IPS-NIHi7 (cell line): Measurements from ENCODE around the gene ETV5.

Source experiments
- DNase-seq: peaks from one replicate; pipeline ENCODE4 v3.0.0; 2012; ENCODE audit warnings: mixed read lengths; ENCODE audit errors: extremely low spot score

Gene ETV5

GRCh38 chr3:186095561-186096081 is 13.3 kb downstream of the ETV5 start:
- no peak for DNase-seq

- no peak for DNase-seq
Measured at GRCh38 chr3:186094696-186095425, 14.0 kb downstream of the ETV5 start.

DNA sequence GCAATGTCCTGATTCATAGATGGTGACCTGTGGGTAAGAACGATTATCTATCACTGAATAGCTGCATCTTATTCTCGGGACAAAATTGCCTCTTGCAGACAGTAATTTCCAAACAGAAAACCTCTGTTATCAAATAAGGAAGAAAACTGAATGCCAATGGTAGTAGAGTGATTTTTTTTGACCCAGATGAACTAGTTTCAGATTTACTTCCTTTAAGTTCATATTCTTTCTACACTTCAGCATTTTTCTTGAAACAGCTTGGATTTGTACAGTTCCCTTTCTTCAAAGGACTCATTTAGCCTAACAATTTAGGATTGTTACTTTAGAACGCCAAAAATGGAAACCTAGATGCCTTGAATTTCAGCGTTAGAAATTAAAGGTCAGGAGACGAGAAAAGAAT is 14.6 kb downstream of the ETV5 start:
- DNase-seq = no peak

DNA sequence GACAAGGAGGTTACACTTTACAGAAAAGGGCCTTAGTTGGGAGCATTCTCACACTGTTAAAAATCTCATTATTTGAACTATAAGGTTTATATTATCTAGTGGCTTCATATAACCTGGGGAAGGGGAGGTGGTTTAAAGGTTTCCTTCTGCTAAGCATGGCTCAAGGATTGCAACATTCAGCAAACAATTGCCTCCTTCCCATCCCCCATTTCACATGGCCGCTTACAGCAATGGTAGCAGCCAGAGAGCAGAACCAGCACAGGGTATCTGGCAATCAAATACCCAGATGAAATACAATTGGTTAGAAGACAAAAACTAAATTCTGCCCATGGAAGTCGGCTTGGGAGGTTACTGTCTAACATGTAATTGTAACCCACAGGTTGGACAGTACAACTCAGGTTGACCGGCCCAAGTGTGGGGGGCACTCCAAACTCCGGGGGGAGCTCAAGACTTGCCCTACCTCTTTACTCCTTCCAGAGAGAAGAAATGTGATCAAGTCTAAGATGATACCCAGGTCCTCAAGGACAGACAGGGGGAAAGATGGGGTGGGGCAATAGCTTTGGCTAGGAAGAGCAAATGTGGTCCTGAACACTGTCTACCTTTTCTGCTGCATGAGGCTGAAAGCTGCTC is 15.5 kb downstream of the ETV5 start:
- peak; percentile 19 for DNase-seq

- no peak for DNase-seq
Measured at GRCh38 chr3:186092360-186093070, 16.4 kb downstream of the ETV5 start.

- DNase-seq = no peak
Measured at GRCh38 chr3:186090901-186091300, 18.0 kb downstream of the ETV5 start.

- DNase-seq = no peak
Measured at GRCh38 chr3:186088335-186088734, 20.6 kb downstream of the ETV5 start.

GRCh38 chr3:186084264-186084663 is 24.6 kb downstream of the ETV5 start:
- no peak for DNase-seq

GRCh38 chr3:186083746-186084145 is 25.1 kb downstream of the ETV5 start:
- peak; percentile 26 for DNase-seq

DNA sequence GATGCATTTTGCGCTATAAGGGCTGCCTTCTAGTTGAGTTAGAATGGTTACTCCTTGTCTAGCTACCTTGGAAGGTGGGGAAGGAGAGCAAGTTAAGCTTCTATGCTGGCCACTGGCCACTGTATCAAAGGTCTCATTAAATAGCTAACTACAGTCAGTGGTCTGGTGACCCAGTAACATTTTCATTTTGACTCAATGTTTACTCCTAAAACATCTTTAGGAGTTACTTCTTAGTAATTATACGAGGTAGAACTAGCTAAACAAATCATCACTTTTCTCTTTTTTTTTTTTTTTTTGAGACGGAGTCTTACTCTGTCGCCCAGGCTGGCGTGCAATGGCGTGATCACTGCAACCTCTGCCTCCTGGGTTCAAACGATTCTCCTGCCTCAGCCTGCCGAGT is 26.7 kb downstream of the ETV5 start:
- DNase-seq = no peak

DNA sequence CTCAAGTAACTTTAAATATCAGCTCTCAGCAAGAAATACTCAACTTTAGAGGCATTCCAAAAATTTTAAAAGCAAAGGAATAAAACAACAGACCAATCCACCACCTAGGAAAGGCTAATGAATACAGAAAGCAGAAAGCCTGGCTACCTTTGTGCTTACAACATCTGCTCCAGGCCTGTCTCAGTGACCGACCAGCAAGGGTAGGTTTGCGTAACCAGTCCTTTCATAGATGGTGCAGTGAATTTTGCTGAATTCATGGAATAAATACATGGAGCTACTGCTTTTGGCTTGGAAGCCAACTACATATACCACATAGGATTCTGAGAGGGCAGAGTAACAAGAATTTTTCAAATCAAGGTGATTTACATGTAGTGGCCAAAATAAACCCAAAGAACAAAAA is 27.2 kb downstream of the ETV5 start:
- no peak for DNase-seq

- no peak for DNase-seq
Measured at GRCh38 chr3:186080849-186081438, 27.9 kb downstream of the ETV5 start.

- DNase-seq = peak; percentile 37
Measured at GRCh38 chr3:186079925-186080324, 29.0 kb downstream of the ETV5 start.

DNA sequence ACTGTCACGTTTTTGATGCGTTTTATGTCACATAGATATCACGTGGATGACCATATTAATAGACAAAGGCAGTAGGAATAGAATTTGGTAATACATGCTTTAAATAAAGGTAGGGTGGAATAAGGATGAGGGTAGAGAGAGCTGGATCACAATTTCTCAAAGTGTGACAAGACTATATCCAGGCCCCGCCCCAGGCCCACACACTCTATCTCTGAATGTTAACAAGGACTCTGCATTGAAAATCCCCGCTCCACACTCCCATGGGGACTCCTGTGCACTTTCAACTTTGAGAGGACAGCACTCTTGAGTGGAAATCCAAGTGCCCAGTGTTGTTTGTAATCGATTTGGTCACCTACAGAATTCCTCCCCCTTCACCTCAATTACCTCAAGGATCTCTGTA is 31.4 kb downstream of the ETV5 start:
- DNase-seq = no peak

DNA sequence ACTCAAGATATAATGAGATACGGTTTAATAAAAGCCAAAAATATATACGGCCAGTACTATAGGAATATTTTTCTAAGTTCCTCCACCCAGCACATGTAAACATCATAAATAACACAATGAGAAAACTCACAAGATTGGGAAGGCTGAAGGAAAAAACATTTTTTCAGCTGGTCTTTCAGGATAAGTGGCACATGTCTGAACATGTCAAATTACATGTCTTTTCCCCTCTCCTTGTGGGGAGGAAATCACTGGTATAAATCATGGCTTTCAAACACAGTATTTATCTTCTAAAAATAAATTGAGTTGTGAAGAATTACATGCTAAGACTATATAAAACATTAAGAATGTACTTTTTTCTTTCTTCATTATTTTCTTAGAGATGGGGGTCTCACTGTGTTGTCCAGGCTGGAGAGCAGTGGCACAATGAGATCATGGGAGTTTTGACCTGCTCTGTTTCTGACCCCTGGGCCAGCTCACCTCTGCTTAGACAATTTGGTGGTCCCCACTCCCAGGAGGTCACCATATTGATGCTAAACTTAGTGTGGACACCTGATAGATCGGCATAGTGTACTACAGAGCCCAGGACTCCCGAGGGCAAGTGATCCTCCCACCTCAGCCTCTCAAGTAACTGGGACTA is 32.8 kb downstream of the ETV5 start:
- no peak for DNase-seq

GRCh38 chr3:186075489-186075888 is 33.4 kb downstream of the ETV5 start:
- no peak for DNase-seq

GRCh38 chr3:186073641-186074040 is 35.2 kb downstream of the ETV5 start:
- no peak for DNase-seq

DNA sequence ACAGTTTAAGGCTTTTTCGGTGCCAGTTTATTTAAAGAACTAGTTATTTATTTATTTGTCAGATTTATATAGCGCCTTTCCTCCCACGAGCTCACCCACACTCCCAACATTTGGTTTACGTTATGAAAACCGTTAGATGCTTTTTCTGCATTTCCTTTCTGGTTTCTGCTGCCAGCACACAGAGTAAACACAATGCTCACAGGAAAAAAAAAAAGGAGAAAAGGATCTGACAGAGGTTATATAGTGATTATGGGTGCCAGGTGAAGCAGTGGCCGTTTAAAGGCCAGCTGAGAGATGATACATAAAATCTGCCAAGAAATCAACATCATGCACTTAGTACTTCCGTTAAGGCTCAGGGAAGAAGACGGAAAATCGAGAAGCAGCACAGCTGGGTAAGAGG is 37.9 kb downstream of the ETV5 start:
- no peak for DNase-seq

GRCh38 chr3:186070550-186070949 is 38.3 kb downstream of the ETV5 start:
- no peak for DNase-seq

- DNase-seq = no peak
Measured at GRCh38 chr3:186070133-186070532, 38.8 kb downstream of the ETV5 start.

GRCh38 chr3:186069199-186069598 is 39.7 kb downstream of the ETV5 start:
- no peak for DNase-seq

- no peak for DNase-seq
Measured at GRCh38 chr3:186068243-186068552, 40.7 kb downstream of the ETV5 start.
